C4-2B (cell line): ENCODE measurements around the gene WDR5.

Source experiments
- CTCF ChIP-seq: fragments of 450-650 bp; conservative IDR thresholded peaks from 2 replicates; pipeline ENCODE4 v1.5.1; 2017; ENCODE audit warnings: mild to moderate bottlenecking
- ZFX ChIP-seq: fragments of 450-650 bp; IDR thresholded peaks from 2 replicates; pipeline ENCODE4 v1.6.1; 2017

GRCh38 chr9:134170532-134171315, 34.8 kb downstream of the WDR5 start:
- TF ChIP-seq CTCF (no peak), ZFX (no peak)
